ENCODE measurements around the gene CRACDL. TPM values are rescaled to one million over a fixed set of nuclear protein-coding genes. Genes with fewer than 3 reads are reported as not detected.

CRACDL gene
- total RNA-seq, 1 donor from 2014 or later, result 6.2 TPM

- DNase-seq (ENCODE audit: extremely low spot score, unreplicated experiment), result no peak
- Mint-ChIP-seq H3K27me3 (no peaks in the 10 kb centered on the region), H3K27ac (no peak overlapping the region), H3K36me3 (no peaks in the 10 kb centered on the region), H3K4me1 (ENCODE audit: unreplicated experiment) (peaks cover 13% of the 10 kb centered on the region), H3K9me3 (no peaks in the 10 kb centered on the region), H3K4me3 (no peak overlapping the region)
- TF ChIP-seq, protein P1, sequence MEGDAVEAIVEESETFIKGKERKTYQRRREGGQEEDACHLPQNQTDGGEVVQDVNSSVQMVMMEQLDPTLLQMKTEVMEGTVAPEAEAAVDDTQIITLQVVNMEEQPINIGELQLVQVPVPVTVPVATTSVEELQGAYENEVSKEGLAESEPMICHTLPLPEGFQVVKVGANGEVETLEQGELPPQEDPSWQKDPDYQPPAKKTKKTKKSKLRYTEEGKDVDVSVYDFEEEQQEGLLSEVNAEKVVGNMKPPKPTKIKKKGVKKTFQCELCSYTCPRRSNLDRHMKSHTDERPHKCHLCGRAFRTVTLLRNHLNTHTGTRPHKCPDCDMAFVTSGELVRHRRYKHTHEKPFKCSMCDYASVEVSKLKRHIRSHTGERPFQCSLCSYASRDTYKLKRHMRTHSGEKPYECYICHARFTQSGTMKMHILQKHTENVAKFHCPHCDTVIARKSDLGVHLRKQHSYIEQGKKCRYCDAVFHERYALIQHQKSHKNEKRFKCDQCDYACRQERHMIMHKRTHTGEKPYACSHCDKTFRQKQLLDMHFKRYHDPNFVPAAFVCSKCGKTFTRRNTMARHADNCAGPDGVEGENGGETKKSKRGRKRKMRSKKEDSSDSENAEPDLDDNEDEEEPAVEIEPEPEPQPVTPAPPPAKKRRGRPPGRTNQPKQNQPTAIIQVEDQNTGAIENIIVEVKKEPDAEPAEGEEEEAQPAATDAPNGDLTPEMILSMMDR (conservative IDR thresholded peaks at IDR 0.05), result no peak
Measured at GRCh38 chr2:98747888-98748287, 188.1 kb downstream of the CRACDL start.

GRCh38 chr2:98746426-98746825 lies 189.6 kb downstream of the CRACDL start:
- no peak overlapping the region for H3K27ac Mint-ChIP-seq
- no peak overlapping the region for H3K4me3 Mint-ChIP-seq
- H3K27me3 Mint-ChIP-seq, result no peaks in the 10 kb centered on the region
- TF ChIP-seq, protein P1 (conservative IDR thresholded peaks at IDR 0.05), result no peak
- peaks cover 13% of the 10 kb centered on the region for H3K4me1 Mint-ChIP-seq (ENCODE audit: unreplicated experiment)
- no peaks in the 10 kb centered on the region for H3K36me3 Mint-ChIP-seq
- H3K9me3 Mint-ChIP-seq, result no peaks in the 10 kb centered on the region
- DNase-seq (ENCODE audit: extremely low spot score, unreplicated experiment), result no peak

DNA sequence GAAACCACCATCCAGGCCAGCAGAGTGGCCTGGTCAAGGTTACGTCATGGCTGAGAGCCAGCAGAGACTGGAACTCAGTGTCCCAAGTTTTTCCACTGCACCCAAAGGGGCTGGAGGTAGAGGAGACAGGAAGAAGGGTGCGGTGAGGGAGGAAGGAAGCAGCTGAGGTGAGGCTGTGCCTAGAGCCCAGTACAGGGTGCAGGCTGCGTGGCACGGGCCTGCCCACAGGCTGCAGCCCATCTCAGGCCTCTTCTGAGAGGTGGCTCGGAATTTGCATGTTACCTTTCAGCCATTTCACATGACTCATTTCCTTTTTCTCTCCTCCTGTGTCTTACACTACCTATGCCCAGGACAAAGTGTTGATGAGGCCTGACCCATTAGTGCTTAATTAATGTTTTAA lies 191.4 kb downstream of the CRACDL start:
- H3K9me3 Mint-ChIP-seq, result no peaks in the 10 kb centered on the region
- H3K27ac Mint-ChIP-seq, result no peak overlapping the region
- no peak overlapping the region for H3K4me3 Mint-ChIP-seq
- no peaks in the 10 kb centered on the region for H3K27me3 Mint-ChIP-seq
- DNase-seq (ENCODE audit: extremely low spot score, unreplicated experiment), result no peak
- H3K4me1 Mint-ChIP-seq (ENCODE audit: unreplicated experiment), result peaks cover 13% of the 10 kb centered on the region
- no peaks in the 10 kb centered on the region for H3K36me3 Mint-ChIP-seq
- TF ChIP-seq, protein P1 (conservative IDR thresholded peaks at IDR 0.05), result no peak

Other genes starting within 250 kb of the CRACDL start
- 32.5 and 60.0 TPM in 2 replicates for gene MGAT4A, start 205.1 kb downstream of the CRACDL start, total RNA-seq (ENCODE audit: low replicate concordance)
- gene C2orf15, start 205.5 kb upstream of the CRACDL start, total RNA-seq (ENCODE audit: low replicate concordance), result 5.6 and 8.2 TPM in 2 replicates
- 7.4 and 10.9 TPM in 2 replicates for gene TSGA10, start 218.7 kb upstream of the CRACDL start, total RNA-seq (ENCODE audit: low replicate concordance)
- gene LIPT1, start 218.7 kb upstream of the CRACDL start, total RNA-seq (ENCODE audit: low replicate concordance), result 5.0 and 5.3 TPM in 2 replicates
- 27.8 and 30.0 TPM in 2 replicates for gene MITD1, start 244.8 kb upstream of the CRACDL start, total RNA-seq (ENCODE audit: low replicate concordance)
- 25.1 and 38.4 TPM in 2 replicates for gene MRPL30, start 245.0 kb upstream of the CRACDL start, total RNA-seq (ENCODE audit: low replicate concordance)

Measured in type B pancreatic cell (in vitro differentiated cells).